ENCODE results near the gene RGMB. TPM values are rescaled to one million over a fixed set of nuclear protein-coding genes. Genes with fewer than 3 reads are reported as not detected.

The RGMB gene
- total and polyA plus RNA-seq, 2 of the 13 experiments (the other 11 are each of a cell fraction or from before 2014, with no cell fraction given), result 3.0 to 3.8 TPM

DNA sequence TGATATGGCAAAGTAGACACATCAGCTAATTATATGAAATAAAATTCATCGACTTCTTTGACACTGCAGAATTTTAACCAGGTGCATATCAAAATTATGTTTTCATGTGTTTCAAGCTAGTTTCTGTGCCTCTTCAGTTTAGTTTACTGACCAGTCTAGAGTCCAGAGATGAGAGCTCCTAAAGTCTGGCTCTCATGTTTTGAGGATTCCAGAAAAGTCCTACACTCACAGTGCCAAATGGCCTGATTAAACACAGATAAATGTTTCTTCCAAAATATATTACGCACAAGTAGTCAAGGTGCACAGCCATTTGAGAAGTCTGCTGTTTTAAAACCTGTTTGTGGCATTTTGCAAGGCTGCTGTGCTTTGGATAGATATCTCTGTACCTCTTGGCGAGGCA, 15.6 kb downstream of the RGMB start:
- ATAC-seq, result no peak
- WGBS (ENCODE audit: low lambda C conversion rate), result 96% methylated on average over 3 of the region's 3 CpGs
- no peak for FAIRE-seq
- Histone ChIP-seq H3K27me3 (ENCODE audit: control insufficient read depth in 1 of 2, insufficient read depth in 2 of 2, low read length in 2 of 2) (no peaks in the 10 kb centered on the region), H3K4me1 (ENCODE audit: insufficient read depth, low read length) (no peaks in the 10 kb centered on the region), H4K20me1 (ENCODE audit: insufficient read depth, low read length) (no peaks in the 10 kb centered on the region), H3K9ac (ENCODE audit: insufficient read depth, low read depth, low read length) (no peak overlapping the region), H3K4me3 (replicated peaks in 1 of 3; ENCODE audit: insufficient read depth in 1 of 3, low read depth in 2 of 3, low read length in 3 of 3) (no peak overlapping the region), H3K27ac (ENCODE audit: extremely low read length, insufficient read depth, low read length) (no peak overlapping the region), H3K79me2 (ENCODE audit: insufficient read depth, low read length) (peaks cover 3% of the 10 kb centered on the region), H3K9me3 (ENCODE audit: low read length) (no peaks in the 10 kb centered on the region), H3K4me2 (ENCODE audit: low read depth, low read length) (no peak overlapping the region), H3K36me3 (replicated peaks in 1 of 2; ENCODE audit: control insufficient read depth in 1 of 2, insufficient read depth in 2 of 2, low read length in 2 of 2) (peaks cover 7 to 22% of the 10 kb centered on the region in 2 experiments; a peak in 3 of 5 replicates), H2AFZ (ENCODE audit: low read length) (no peak overlapping the region)
- in situ Hi-C loops (cut with HindIII; ENCODE audit: extremely low pct_ligation_motif_present, low pct_unique_long_range_greater_than_20kb), result no loop called here
- POLR2A ChIA-PET, result no interaction called here
- CTCF ChIA-PET (ENCODE audit: low intra/inter-chr PET ratio, low total read pairs), result no interaction called here
- TF ChIP-seq MYC (CRISPR knock-in tag; IDR thresholded peaks at IDR 0.05; ENCODE audit: borderline replicate concordance), result no peak
- TF ChIP-seq ZNF501 (CRISPR knock-in tag; IDR thresholded peaks at IDR 0.05), result no peak
- no peak for TF ChIP-seq RFX3 (CRISPR knock-in tag; IDR thresholded peaks at IDR 0.05)
- no peak for TF ChIP-seq ZNF136 (CRISPR knock-in tag; IDR thresholded peaks at IDR 0.05; ENCODE audit: low read depth)
- TF ChIP-seq KAT2B (IDR thresholded peaks at IDR 0.05; ENCODE audit: borderline replicate concordance, low read depth, low read length), result no peak
- no peak for TF ChIP-seq PHB2 (IDR thresholded peaks at IDR 0.05; ENCODE audit: partially characterized antibody)
- no peak for TF ChIP-seq IRX3 (CRISPR knock-in tag; IDR thresholded peaks at IDR 0.05; ENCODE audit: borderline replicate concordance, low read depth)
- intact Hi-C loops (cut with micrococcal nuclease; ENCODE audit: unreplicated experiment), result no loop called here
- no TSS peak for BruUV-seq (replicated peaks)
- DNase-seq (ENCODE audit: low spot score), result no peak

DNA sequence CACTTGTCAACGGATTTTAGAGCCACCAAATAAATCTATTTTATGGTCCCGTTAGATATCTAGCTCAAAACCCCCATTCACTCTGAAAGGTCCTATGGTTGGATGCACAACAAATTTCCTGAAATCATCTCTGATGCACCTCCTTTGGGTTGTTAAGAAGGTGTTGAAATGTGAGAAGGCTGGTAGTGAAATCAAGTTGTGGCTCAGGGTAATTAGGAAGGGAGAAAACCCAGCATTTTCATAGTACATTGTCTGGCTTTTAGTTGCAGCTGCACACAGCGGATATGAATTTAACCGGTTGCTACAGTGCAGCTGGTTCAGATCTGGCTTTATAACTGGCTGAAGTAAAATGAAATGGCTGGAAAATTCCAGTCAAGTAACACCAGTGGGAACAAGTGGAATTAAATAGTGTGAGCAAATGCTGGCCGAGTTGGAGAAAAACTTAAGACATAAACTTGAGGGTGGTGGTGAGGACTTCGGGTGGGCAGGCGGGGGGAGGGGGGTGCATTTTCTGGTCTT, 17.6 kb downstream of the RGMB start:
- no peak overlapping the region for H3K4me3 ChIP-seq (replicated peaks in 1 of 3; ENCODE audit: insufficient read depth in 1 of 3, low read depth in 2 of 3, low read length in 3 of 3)
- 94% methylated on average over 7 of the region's 7 CpGs for WGBS (ENCODE audit: low lambda C conversion rate)
- BruUV-seq (replicated peaks), result no TSS peak
- in situ Hi-C loops (cut with HindIII; ENCODE audit: extremely low pct_ligation_motif_present, low pct_unique_long_range_greater_than_20kb), result no loop called here
- no peaks in the 10 kb centered on the region for H3K27me3 ChIP-seq (ENCODE audit: control insufficient read depth in 1 of 2, insufficient read depth in 2 of 2, low read length in 2 of 2)
- peaks cover 5 to 15% of the 10 kb centered on the region in 2 experiments; a peak in 3 of 5 replicates for H3K36me3 ChIP-seq (replicated peaks in 1 of 2; ENCODE audit: control insufficient read depth in 1 of 2, insufficient read depth in 2 of 2, low read length in 2 of 2)
- peaks cover 3% of the 10 kb centered on the region for H3K79me2 ChIP-seq (ENCODE audit: insufficient read depth, low read length)
- no peaks in the 10 kb centered on the region for H3K9me3 ChIP-seq (ENCODE audit: low read length)
- H3K27ac ChIP-seq (ENCODE audit: extremely low read length, insufficient read depth, low read length), result no peak overlapping the region
- no peak for DNase-seq (ENCODE audit: low spot score)
- no peak overlapping the region for H2AFZ ChIP-seq (ENCODE audit: low read length)
- CTCF ChIA-PET (ENCODE audit: low intra/inter-chr PET ratio, low total read pairs), result no interaction called here
- no peak for FAIRE-seq
- no peaks in the 10 kb centered on the region for H4K20me1 ChIP-seq (ENCODE audit: insufficient read depth, low read length)
- POLR2A ChIA-PET, result no interaction called here
- no peak overlapping the region for H3K9ac ChIP-seq (ENCODE audit: insufficient read depth, low read depth, low read length)
- no peak for ATAC-seq
- no peaks in the 10 kb centered on the region for H3K4me1 ChIP-seq (ENCODE audit: insufficient read depth, low read length)
- no peak overlapping the region for H3K4me2 ChIP-seq (ENCODE audit: low read depth, low read length)
- intact Hi-C loops (cut with micrococcal nuclease; ENCODE audit: unreplicated experiment), result no loop called here
- no peak for TF ChIP-seq MED13 (CRISPR knock-in tag; IDR thresholded peaks at IDR 0.05)
- TF ChIP-seq ZNF446 (CRISPR knock-in tag; IDR thresholded peaks at IDR 0.05), result no peak
- no peak for TF ChIP-seq HOXA7 (CRISPR knock-in tag; IDR thresholded peaks at IDR 0.05)
- no peak for TF ChIP-seq BHLHE40 (IDR thresholded peaks at IDR 0.05; ENCODE audit: low read length)
- TF ChIP-seq, protein P1, sequence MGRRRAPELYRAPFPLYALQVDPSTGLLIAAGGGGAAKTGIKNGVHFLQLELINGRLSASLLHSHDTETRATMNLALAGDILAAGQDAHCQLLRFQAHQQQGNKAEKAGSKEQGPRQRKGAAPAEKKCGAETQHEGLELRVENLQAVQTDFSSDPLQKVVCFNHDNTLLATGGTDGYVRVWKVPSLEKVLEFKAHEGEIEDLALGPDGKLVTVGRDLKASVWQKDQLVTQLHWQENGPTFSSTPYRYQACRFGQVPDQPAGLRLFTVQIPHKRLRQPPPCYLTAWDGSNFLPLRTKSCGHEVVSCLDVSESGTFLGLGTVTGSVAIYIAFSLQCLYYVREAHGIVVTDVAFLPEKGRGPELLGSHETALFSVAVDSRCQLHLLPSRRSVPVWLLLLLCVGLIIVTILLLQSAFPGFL (CRISPR knock-in tag; IDR thresholded peaks at IDR 0.05), result no peak
- no peak for TF ChIP-seq ZNF10 (CRISPR knock-in tag; IDR thresholded peaks at IDR 0.05; ENCODE audit: borderline replicate concordance, low read depth)
- TF ChIP-seq RARA (CRISPR knock-in tag; IDR thresholded peaks at IDR 0.05), result no peak
- TF ChIP-seq ETV5 (CRISPR knock-in tag; IDR thresholded peaks at IDR 0.05; ENCODE audit: borderline replicate concordance), result no peak
- TF ChIP-seq ZUFSP (CRISPR knock-in tag; IDR thresholded peaks at IDR 0.05; ENCODE audit: borderline replicate concordance), result no peak
- TF ChIP-seq NR2F6 (IDR thresholded peaks at IDR 0.05), result no peak
- no peak for TF ChIP-seq NR2F6 (CRISPR knock-in tag; IDR thresholded peaks at IDR 0.05)
- TF ChIP-seq ZSCAN20 (CRISPR knock-in tag; IDR thresholded peaks at IDR 0.05; ENCODE audit: borderline replicate concordance), result no peak
- TF ChIP-seq SIX1 (CRISPR knock-in tag; IDR thresholded peaks at IDR 0.05; ENCODE audit: borderline replicate concordance), result no peak

Measured in HepG2 (cell line).